Measurements from ENCODE around the gene TAPBPL.
"Not testable (repeated sequence)": the region's sequence is repeated elsewhere in the genome, so short reads cannot be mapped to it uniquely, and the experiment has no call there.

The TAPBPL gene

DNA sequence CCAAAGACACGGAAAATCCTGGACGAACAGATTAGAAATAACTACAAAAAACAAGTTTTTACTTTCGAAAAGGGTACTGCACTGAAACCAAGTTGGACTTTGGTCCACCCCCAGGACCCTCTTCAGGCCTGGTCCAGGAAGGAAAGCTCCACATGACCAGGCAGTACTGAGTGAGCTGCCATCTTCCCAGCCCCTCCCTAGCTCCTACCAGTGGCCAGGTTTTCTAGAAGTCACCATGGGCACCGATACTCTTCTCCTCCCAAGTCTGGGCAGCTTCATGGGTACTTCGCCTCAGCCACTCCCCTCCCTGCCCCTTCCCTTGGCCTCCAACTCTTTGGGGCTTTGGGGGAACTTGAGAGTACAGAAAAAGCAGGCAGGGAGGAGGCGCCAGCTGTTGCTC lies 12.0 kb downstream of the TAPBPL start:
- no peak for DNase-seq (ENCODE audit: low read depth)

DNA sequence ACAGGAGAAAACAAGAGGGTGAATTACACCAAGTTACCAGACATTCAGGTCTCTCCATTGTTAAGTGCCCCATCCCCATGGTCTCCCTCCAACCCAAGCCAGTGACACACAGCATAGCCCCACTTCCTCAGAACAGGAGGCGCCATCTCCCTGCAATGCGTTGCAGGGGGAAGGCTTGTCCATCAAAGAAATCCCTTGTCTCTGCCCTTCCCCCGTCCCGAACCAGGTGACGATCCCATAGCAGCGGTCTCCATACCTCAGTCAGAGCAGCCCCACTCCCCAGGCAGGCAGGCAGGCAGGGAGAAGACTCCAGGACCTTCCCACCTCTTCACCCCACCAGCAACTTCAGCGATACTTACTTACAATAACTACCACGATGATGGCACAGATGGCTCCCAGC lies 12.7 kb downstream of the TAPBPL start:
- DNase-seq (ENCODE audit: low read depth) = no peak

- DNase-seq (ENCODE audit: low read depth) = no peak
Measured at GRCh38 chr12:6465467-6466183, 13.8 kb downstream of the TAPBPL start.

GRCh38 chr12:6466184-6466573 lies 14.3 kb downstream of the TAPBPL start:
- no peak for DNase-seq (ENCODE audit: low read depth)

DNA sequence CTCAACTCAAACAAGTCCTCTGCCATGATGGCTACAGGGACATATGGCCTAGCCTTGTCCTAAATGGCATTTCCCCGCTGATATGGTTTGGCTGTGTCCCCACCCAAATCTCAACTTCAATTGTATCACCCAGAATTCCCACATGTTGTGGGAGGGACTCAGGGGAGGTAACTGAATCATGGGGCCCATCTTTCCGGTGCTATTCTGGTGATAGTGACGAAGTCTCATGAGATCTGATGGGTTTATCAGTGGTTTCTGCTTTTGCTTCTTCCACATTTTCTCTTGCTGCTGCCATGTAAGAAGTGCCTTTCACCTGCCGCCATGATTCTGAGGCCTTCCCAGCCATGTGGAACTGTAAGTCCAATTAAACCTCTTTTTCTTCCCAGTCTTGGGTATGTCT lies 14.9 kb downstream of the TAPBPL start:
- not testable (repeated sequence) for DNase-seq (ENCODE audit: low read depth)

DNA sequence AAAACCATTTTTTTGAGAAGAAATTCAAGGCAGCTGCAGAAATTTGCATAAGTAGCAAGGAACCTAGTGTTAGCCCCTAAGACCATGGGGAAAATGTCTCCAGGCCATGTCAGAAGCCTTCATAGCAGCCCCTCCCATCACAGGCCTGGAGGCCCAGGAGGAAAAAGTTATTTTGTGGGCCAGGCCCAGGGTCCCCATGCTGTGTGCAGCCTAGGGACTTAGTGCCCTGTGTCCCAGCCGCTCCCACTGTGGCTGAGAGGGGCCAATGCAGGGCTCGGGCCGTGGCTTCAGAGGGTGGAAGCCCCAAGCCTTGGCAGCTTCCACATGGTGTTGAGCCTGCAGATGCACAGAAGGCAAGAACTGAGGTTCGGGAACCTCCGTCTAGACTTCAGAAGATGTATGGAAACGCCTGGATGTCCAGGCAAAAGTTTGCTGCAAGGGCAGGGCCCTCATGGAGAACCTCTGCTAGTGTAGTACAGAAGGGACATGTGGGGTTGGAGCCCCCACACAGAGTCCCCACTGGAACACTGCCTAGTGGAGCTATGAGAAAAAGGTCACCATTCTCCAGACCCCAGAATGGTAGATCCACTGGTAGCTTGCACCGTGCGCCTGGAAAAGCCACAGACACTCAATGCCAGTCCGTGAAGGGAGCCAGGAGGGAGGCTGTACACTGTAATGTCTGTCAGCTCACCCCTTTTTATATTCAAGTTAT lies 15.9 kb downstream of the TAPBPL start:
- DNase-seq (ENCODE audit: low read depth) = not testable (repeated sequence)

- no peak for DNase-seq (ENCODE audit: low read depth)
Measured at GRCh38 chr12:6468283-6468575, 16.4 kb downstream of the TAPBPL start.

DNA sequence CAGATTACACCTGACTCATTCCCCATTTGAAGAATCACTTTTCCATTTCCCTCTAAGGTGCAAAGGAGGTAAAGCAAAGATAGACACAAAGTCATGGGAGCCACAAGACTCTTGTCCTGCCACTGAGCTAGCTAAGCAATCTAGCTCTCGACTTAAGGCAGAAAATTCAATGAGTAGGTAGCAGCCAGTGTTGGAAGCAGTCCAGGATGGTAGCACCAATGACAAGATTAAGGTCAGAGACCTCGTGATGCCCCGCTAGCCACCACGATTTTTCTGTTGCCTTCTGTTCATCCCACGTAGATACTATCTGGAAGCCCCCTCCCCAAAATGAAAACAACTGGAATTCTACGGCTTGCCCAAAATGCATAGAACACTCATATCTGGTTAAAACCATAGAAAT lies 17.2 kb downstream of the TAPBPL start:
- no peak for DNase-seq (ENCODE audit: low read depth)

- no peak for DNase-seq (ENCODE audit: low read depth)
Measured at GRCh38 chr12:6469609-6470374, 17.9 kb downstream of the TAPBPL start.

DNA sequence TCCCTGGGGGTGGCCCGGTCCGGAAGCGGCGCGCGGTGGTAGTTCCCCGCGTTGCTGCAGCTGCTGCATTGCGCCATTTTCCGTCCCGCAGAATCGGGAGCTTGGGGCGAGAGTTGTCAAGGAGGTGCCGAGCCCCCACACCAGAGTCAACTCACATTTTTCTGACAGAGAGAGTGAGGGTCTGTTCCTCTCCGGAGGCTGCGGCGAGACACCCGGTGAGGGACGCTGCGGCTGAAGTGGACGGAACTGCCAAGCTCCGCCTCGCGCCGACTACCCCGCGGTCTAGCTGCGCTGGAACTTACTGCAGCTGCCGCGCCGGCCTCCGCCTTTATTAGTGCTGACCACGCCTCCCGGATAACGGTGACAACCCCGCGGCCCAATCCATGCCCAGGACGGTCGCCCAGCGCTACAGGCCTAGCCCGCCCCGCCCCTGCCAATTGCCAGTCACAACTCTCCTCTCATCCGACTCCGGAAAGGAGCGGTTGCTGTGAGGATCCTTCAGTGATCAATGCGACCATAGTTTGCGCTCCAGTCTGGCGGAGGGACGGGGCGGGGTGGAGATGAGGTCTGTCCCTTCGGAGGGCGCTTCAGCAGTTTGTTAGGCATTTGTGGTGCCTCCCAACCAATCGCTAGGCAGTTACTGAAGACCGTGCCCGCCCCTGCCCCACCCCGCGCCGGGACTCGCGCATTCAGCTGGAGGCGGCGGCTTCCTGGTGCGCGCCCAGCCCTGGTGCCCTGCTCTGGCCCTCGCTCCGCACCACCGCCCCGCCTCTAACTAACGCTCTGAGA lies 18.7 kb downstream of the TAPBPL start, which contains the start of gene VAMP1:
TSS of gene VAMP1 (minus strand) at position 303 of the 789 bp plus-strand sequence. CDS start at position 157, 146 bp downstream.
- DNase-seq (ENCODE audit: low read depth) = peak; percentile 97

DNA sequence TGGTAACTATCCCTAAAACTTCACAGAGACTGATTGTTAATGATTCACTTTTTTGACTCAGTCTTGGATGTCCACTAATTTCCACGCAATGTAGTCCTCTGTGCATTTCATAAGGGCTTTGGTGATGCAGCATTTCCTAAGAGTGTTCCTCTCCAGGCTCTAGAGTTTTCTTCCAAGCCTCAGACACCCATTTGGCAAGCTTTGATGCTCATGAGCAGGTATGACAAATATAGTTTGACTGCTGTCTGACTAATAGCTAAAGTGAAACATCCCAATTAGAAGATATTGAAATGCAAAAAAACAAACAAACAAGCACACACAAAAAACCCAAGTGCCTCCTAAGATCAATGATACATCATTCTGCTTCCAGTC lies 20.1 kb downstream of the TAPBPL start:
- DNase-seq (ENCODE audit: low read depth) = no peak

DNA sequence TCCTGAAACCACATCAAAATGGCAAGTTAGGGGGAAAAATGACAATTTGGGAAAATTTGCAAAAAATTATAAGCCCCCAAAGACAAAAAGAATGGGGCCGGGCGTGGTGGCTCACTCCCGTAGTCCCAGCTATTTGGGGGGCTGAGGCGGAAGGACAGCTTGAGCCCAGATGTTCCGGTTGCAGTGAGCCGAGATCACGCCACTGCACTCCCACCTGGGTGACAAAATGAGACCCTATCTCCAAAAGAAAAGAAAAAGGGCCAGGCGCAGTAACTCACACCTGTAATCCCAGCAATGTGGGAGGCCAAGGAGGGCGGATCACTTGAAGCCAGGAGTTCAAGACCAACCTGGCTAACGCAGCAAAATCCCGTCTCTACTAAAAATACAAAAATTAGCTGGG lies 20.6 kb downstream of the TAPBPL start:
- no peak for DNase-seq (ENCODE audit: low read depth)

- not testable (repeated sequence) for DNase-seq (ENCODE audit: low read depth)
Measured at GRCh38 chr12:6475233-6475975, 23.6 kb downstream of the TAPBPL start.

- no peak for DNase-seq (ENCODE audit: low read depth)
Measured at GRCh38 chr12:6476489-6476888, 24.6 kb downstream of the TAPBPL start.

GRCh38 chr12:6477601-6478377 lies 25.9 kb downstream of the TAPBPL start:
- DNase-seq (ENCODE audit: low read depth) = not testable (repeated sequence)

GRCh38 chr12:6478416-6478815 lies 26.6 kb downstream of the TAPBPL start:
- no peak for DNase-seq (ENCODE audit: low read depth)

DNA sequence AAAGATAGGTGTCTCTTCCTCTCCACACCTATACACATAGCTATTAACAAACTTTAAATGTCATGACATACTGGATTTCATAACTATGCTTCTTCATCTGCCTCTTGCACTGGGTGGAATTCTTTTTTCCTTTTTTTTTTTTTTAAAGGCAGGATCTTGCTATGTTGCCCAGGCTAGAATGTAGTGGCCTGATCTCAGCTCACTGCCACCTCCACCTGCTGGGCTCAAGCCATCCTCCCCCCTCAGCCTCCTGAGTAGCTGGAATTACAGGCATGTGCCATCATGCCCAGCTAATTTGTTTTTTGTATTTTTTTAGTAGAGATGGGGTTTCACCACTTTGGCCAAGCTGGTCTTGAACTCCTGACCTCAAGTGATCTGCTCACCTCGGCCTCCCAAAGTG lies 36.4 kb downstream of the TAPBPL start:
- no peak for DNase-seq (ENCODE audit: low read depth)

- no peak for DNase-seq (ENCODE audit: low read depth)
Measured at GRCh38 chr12:6489449-6489848, 37.6 kb downstream of the TAPBPL start.

DNA sequence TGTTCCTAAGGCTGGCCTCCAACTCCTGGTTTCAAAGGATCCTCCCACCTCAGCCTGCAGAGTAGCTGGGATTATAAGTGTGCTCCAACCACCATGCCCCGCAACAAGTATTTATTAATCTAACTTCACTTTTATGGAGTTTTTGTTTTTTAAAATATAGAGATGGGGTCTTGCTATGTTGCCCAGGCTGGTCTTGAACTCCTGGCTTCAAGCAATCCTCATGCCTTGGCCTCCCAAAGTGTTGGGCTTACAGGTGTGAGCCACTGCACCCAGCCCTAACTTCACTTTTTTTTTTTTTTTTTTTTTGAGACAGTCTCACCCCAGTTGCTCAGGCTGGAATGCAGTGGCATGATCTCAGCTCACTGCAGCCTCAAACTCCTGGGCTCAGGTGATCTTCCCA lies 38.8 kb downstream of the TAPBPL start:
- DNase-seq (ENCODE audit: low read depth) = not testable (repeated sequence)

DNA sequence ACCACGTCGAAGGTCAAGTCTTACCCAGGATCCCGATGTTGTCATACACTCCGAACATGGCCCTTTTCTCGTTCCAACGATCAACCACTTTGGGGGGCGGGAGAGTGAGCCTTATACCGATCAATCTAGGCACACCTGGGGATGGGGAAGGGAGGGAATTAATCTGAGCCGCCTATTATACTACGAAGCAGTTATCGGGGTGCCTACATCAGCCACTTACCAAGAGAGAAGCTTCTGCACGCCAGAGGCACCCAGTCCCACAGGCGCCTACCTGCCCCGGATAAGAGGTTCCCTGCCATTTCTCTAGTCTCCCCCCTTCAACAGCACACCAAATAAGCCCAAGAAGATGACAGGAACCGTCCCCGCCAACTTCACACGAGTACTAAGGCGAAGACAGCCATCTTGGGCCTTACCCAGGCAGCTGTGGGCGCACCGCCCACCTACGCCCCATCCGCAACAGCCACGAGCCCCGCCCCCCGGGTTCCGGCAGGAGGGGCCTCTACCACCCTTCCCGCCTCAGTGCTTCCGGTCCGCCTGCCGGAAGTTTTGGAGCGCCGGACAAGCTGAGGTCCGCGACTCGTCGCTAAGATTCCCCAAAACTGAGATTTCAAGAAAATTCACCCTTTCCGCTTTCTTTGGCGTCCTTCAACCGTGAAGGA lies 41.1 kb downstream of the TAPBPL start, which contains the start of gene MRPL51:
TSS of gene MRPL51 (minus strand) at position 425 of the 659 bp plus-strand sequence. CDS start at position 299, 126 bp downstream.
- peak; percentile 99 for DNase-seq (ENCODE audit: low read depth)
